ENCODE results near the gene LUC7L.
A peak's percentile ranks its signal among the peaks of the same experiment; 100 is the strongest.
"Not testable (repeated sequence)": the region's sequence is repeated elsewhere in the genome, so short reads cannot be mapped to it uniquely, and the experiment has no call there.

LUC7L gene

GRCh38 chr16:262121-262745 is 33.0 kb upstream of the LUC7L start:
- Histone ChIP-seq H3K9me3 (ENCODE audit: control insufficient read depth in 2 of 2, low read length in 2 of 2) (no peaks in the 10 kb centered on the region), H3K4me1 (ENCODE audit: control insufficient read depth in 2 of 2, insufficient read depth in 2 of 2, low read length in 2 of 2) (peaks cover 0 to 17% of the 10 kb centered on the region in 2 donors), H3K4me3 (ENCODE audit: low read length in 2 of 2) (no peak overlapping the region), H3K27ac (ENCODE audit: low read depth in 2 of 2, low read length in 2 of 2) (no peak overlapping the region), H3K36me3 (ENCODE audit: control insufficient read depth in 2 of 2, insufficient read depth in 2 of 2, low read length in 2 of 2) (peaks cover 38 to 57% of the 10 kb centered on the region in 2 donors), H3K9ac (ENCODE audit: low read depth in 1 of 2, low read length in 2 of 2) (no peak overlapping the region), H3K27me3 (ENCODE audit: control insufficient read depth in 2 of 2, insufficient read depth in 2 of 2, low read length in 2 of 2) (no peaks in the 10 kb centered on the region)

- H3K27me3 ChIP-seq (ENCODE audit: control insufficient read depth in 2 of 2, insufficient read depth in 2 of 2, low read length in 2 of 2) = no peaks in the 10 kb centered on the region
- H3K36me3 ChIP-seq (ENCODE audit: control insufficient read depth in 2 of 2, insufficient read depth in 2 of 2, low read length in 2 of 2) = peaks cover 38 to 58% of the 10 kb centered on the region in 2 donors
- no peak overlapping the region for H3K27ac ChIP-seq (ENCODE audit: low read depth in 2 of 2, low read length in 2 of 2)
- H3K4me3 ChIP-seq (ENCODE audit: low read length in 2 of 2) = no peak overlapping the region
- H3K9me3 ChIP-seq (ENCODE audit: control insufficient read depth in 2 of 2, low read length in 2 of 2) = no peaks in the 10 kb centered on the region
- H3K9ac ChIP-seq (ENCODE audit: low read depth in 1 of 2, low read length in 2 of 2) = no peak overlapping the region
- H3K4me1 ChIP-seq (ENCODE audit: control insufficient read depth in 2 of 2, insufficient read depth in 2 of 2, low read length in 2 of 2) = peaks cover 0 to 12% of the 10 kb centered on the region in 2 donors
Observed at GRCh38 chr16:261031-261691, 31.9 kb upstream of the LUC7L start.

GRCh38 chr16:260326-260725 is 31.1 kb upstream of the LUC7L start:
- H3K4me3 ChIP-seq (ENCODE audit: low read length in 2 of 2) = no peak overlapping the region
- no peaks in the 10 kb centered on the region for H3K9me3 ChIP-seq (ENCODE audit: control insufficient read depth in 2 of 2, low read length in 2 of 2)
- no peak overlapping the region for H3K9ac ChIP-seq (ENCODE audit: low read depth in 1 of 2, low read length in 2 of 2)
- H3K27me3 ChIP-seq (ENCODE audit: control insufficient read depth in 2 of 2, insufficient read depth in 2 of 2, low read length in 2 of 2) = no peaks in the 10 kb centered on the region
- H3K27ac ChIP-seq (ENCODE audit: low read depth in 2 of 2, low read length in 2 of 2) = no peak overlapping the region
- peaks cover 38 to 59% of the 10 kb centered on the region in 2 donors for H3K36me3 ChIP-seq (ENCODE audit: control insufficient read depth in 2 of 2, insufficient read depth in 2 of 2, low read length in 2 of 2)
- peaks cover 0 to 3% of the 10 kb centered on the region in 2 donors for H3K4me1 ChIP-seq (ENCODE audit: control insufficient read depth in 2 of 2, insufficient read depth in 2 of 2, low read length in 2 of 2)

DNA sequence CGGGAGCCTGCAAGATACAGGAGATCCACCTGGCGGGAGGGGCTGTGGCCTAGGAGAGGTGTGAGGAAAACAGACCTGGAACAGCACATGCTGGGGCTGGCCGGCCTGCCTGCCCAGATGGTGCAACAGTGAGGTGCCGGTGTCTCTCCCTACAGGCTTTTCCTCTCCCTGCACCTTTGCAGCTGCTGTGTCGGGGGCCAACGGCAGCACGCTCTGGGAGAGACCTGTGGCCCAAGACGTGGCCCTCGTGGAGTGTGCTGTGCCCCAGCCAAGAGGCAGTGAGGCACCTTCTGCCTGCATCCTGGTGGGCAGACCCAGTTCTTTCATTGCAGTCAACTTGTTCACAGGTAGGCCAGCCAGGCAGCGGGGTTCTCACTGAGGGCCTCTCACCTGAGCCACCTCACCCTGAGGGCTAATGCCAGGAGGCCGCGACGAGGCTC is 30.6 kb upstream of the LUC7L start:
- Histone ChIP-seq H3K9me3 (ENCODE audit: control insufficient read depth in 2 of 2, low read length in 2 of 2) (no peaks in the 10 kb centered on the region), H3K4me1 (ENCODE audit: control insufficient read depth in 2 of 2, insufficient read depth in 2 of 2, low read length in 2 of 2) (no peaks in the 10 kb centered on the region), H3K27ac (ENCODE audit: low read depth in 2 of 2, low read length in 2 of 2) (no peak overlapping the region), H3K36me3 (ENCODE audit: control insufficient read depth in 2 of 2, insufficient read depth in 2 of 2, low read length in 2 of 2) (peaks cover 38 to 57% of the 10 kb centered on the region in 2 donors), H3K9ac (ENCODE audit: low read depth in 1 of 2, low read length in 2 of 2) (no peak overlapping the region), H3K4me3 (ENCODE audit: low read length in 2 of 2) (no peak overlapping the region), H3K27me3 (ENCODE audit: control insufficient read depth in 2 of 2, insufficient read depth in 2 of 2, low read length in 2 of 2) (no peaks in the 10 kb centered on the region)

DNA sequence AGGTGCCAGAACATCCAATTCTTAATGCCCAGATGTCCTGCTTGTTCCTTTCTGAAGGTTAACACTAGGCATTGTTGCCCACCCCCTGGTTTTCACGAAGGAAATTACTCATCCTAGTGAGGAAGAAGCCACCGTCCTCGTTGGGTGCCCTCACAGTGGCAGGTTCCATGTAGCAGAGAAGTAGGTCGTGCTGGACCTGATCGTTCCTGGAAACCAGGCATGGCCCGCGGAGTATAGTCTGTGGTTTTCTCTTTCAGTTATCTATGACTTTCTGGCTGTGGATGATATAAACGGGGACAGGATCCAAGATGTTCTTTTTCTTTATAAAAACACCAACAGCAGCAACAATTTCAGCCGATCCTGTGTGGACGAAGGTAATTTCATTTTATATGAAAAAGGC is 30.0 kb upstream of the LUC7L start:
- Histone ChIP-seq H3K9ac (ENCODE audit: low read depth in 1 of 2, low read length in 2 of 2) (no peak overlapping the region), H3K36me3 (ENCODE audit: control insufficient read depth in 2 of 2, insufficient read depth in 2 of 2, low read length in 2 of 2) (peaks cover 36 to 51% of the 10 kb centered on the region in 2 donors), H3K27me3 (ENCODE audit: control insufficient read depth in 2 of 2, insufficient read depth in 2 of 2, low read length in 2 of 2) (no peaks in the 10 kb centered on the region), H3K4me3 (ENCODE audit: low read length in 2 of 2) (no peak overlapping the region), H3K4me1 (ENCODE audit: control insufficient read depth in 2 of 2, insufficient read depth in 2 of 2, low read length in 2 of 2) (no peaks in the 10 kb centered on the region), H3K9me3 (ENCODE audit: control insufficient read depth in 2 of 2, low read length in 2 of 2) (no peaks in the 10 kb centered on the region), H3K27ac (ENCODE audit: low read depth in 2 of 2, low read length in 2 of 2) (no peak overlapping the region)

GRCh38 chr16:258091-258490 is 28.8 kb upstream of the LUC7L start:
- H3K27ac ChIP-seq (ENCODE audit: low read depth in 2 of 2, low read length in 2 of 2); H3K27me3 ChIP-seq (ENCODE audit: control insufficient read depth in 2 of 2, insufficient read depth in 2 of 2, low read length in 2 of 2); H3K9ac ChIP-seq (ENCODE audit: low read depth in 1 of 2, low read length in 2 of 2); H3K4me3 ChIP-seq (ENCODE audit: low read length in 2 of 2); H3K4me1 ChIP-seq (ENCODE audit: control insufficient read depth in 2 of 2, insufficient read depth in 2 of 2, low read length in 2 of 2); H3K9me3 ChIP-seq (ENCODE audit: control insufficient read depth in 2 of 2, low read length in 2 of 2): not testable (repeated sequence)
- H3K36me3 ChIP-seq (ENCODE audit: control insufficient read depth in 2 of 2, insufficient read depth in 2 of 2, low read length in 2 of 2) = peaks cover 28 to 43% of the 10 kb centered on the region in 2 donors

- Histone ChIP-seq H3K36me3 (ENCODE audit: control insufficient read depth in 2 of 2, insufficient read depth in 2 of 2, low read length in 2 of 2) (peaks cover 15 to 24% of the 10 kb centered on the region in 2 donors), H3K4me3 (ENCODE audit: low read length in 2 of 2) (no peak overlapping the region), H3K27ac (ENCODE audit: low read depth in 2 of 2, low read length in 2 of 2) (no peak overlapping the region), H3K4me1 (ENCODE audit: control insufficient read depth in 2 of 2, insufficient read depth in 2 of 2, low read length in 2 of 2) (peaks cover 16 to 24% of the 10 kb centered on the region in 2 donors), H3K27me3 (ENCODE audit: control insufficient read depth in 2 of 2, insufficient read depth in 2 of 2, low read length in 2 of 2) (no peaks in the 10 kb centered on the region), H3K9ac (ENCODE audit: low read depth in 1 of 2, low read length in 2 of 2) (no peak overlapping the region), H3K9me3 (ENCODE audit: control insufficient read depth in 2 of 2, low read length in 2 of 2) (no peaks in the 10 kb centered on the region)
Observed at GRCh38 chr16:255183-255582, 25.9 kb upstream of the LUC7L start.

GRCh38 chr16:254461-254860 is 25.2 kb upstream of the LUC7L start:
- no peaks in the 10 kb centered on the region for H3K9me3 ChIP-seq (ENCODE audit: control insufficient read depth in 2 of 2, low read length in 2 of 2)
- no peaks in the 10 kb centered on the region for H3K27me3 ChIP-seq (ENCODE audit: control insufficient read depth in 2 of 2, insufficient read depth in 2 of 2, low read length in 2 of 2)
- no peak overlapping the region for H3K9ac ChIP-seq (ENCODE audit: low read depth in 1 of 2, low read length in 2 of 2)
- peaks cover 11 to 18% of the 10 kb centered on the region in 2 donors for H3K36me3 ChIP-seq (ENCODE audit: control insufficient read depth in 2 of 2, insufficient read depth in 2 of 2, low read length in 2 of 2)
- peaks cover 16 to 28% of the 10 kb centered on the region in 2 donors for H3K4me1 ChIP-seq (ENCODE audit: control insufficient read depth in 2 of 2, insufficient read depth in 2 of 2, low read length in 2 of 2)
- no peak overlapping the region for H3K27ac ChIP-seq (ENCODE audit: low read depth in 2 of 2, low read length in 2 of 2)
- no peak overlapping the region for H3K4me3 ChIP-seq (ENCODE audit: low read length in 2 of 2)

GRCh38 chr16:253833-254232 is 24.6 kb upstream of the LUC7L start:
- Histone ChIP-seq H3K9me3 (ENCODE audit: control insufficient read depth in 2 of 2, low read length in 2 of 2) (no peaks in the 10 kb centered on the region), H3K9ac (ENCODE audit: low read depth in 1 of 2, low read length in 2 of 2) (peak overlapping the region in 1 of 2 donors; percentile 47), H3K4me1 (ENCODE audit: control insufficient read depth in 2 of 2, insufficient read depth in 2 of 2, low read length in 2 of 2) (peaks cover 16 to 30% of the 10 kb centered on the region in 2 donors), H3K27me3 (ENCODE audit: control insufficient read depth in 2 of 2, insufficient read depth in 2 of 2, low read length in 2 of 2) (no peaks in the 10 kb centered on the region), H3K36me3 (ENCODE audit: control insufficient read depth in 2 of 2, insufficient read depth in 2 of 2, low read length in 2 of 2) (peaks cover 9 to 12% of the 10 kb centered on the region in 2 donors), H3K4me3 (ENCODE audit: low read length in 2 of 2) (no peak overlapping the region), H3K27ac (ENCODE audit: low read depth in 2 of 2, low read length in 2 of 2) (peak overlapping the region; percentile 36 to 63)
